HL-60 (cell line): ENCODE measurements around the gene NCBP3.

Experiments
- DNase-seq, 2 experiments: peaks; one replicate each; pipeline ENCODE4 v3.0.0-alpha.2; 2010 to 2020; ENCODE audit warnings: low read depth in 1 of 2, low spot score in 1 of 2
- H3K27ac ChIP-seq: fragments of 250-450 bp; sonication (Bioruptor Pico); replicated peaks from 2 replicates; pipeline ENCODE4 v1.5.1; 2020; ENCODE audit warnings: mild to moderate bottlenecking, moderate library complexity
- H3K27me3 ChIP-seq: fragments of 250-450 bp; sonication (Bioruptor Pico); 2 replicates; pipeline ENCODE4 v1.5.1; 2021; ENCODE audit warnings: mild to moderate bottlenecking, moderate library complexity; ENCODE audit not compliant: insufficient read depth, poor library complexity, severe bottlenecking
- H3K4me3 ChIP-seq: replicated peaks from 2 replicates; pipeline ENCODE4 v1.5.1; 2011; ENCODE audit warnings: mild to moderate bottlenecking, control low read depth, low read length; ENCODE audit not compliant: insufficient read depth
- CTCF ChIP-seq: IDR thresholded peaks from one replicate; pipeline ENCODE4 v1.5.1; 2011; ENCODE audit warnings: low read length, control low read depth, inconsistent platforms; ENCODE audit not compliant: insufficient read depth
- GABPA ChIP-seq: IDR thresholded peaks from 2 replicates; pipeline ENCODE4 v1.6.1; 2012; ENCODE audit warnings: low read depth
- POLR2AphosphoS5 ChIP-seq: IDR thresholded peaks from 2 replicates; pipeline ENCODE4 v1.6.1; 2012; ENCODE audit warnings: low read depth
- REST ChIP-seq: IDR thresholded peaks from 2 replicates; pipeline ENCODE4 v1.6.1; 2012; ENCODE audit warnings: low read depth; ENCODE audit not compliant: insufficient replicate concordance
- SPI1 ChIP-seq: IDR thresholded peaks from 2 replicates; pipeline ENCODE4 v1.6.1; 2012; ENCODE audit warnings: low read depth, mild to moderate bottlenecking, borderline replicate concordance

The NCBP3 gene

GRCh38 chr17:3884188-3884587, 38.1 kb upstream of the NCBP3 start:
- Histone ChIP-seq H3K27ac (no peak overlapping the region), H3K4me3 (no peak overlapping the region), H3K27me3 (no peaks in the 10 kb centered on the region)
- DNase-seq: no peak
- TF ChIP-seq SPI1 (no peak), REST (no peak), GABPA (no peak), CTCF (no peak), POLR2AphosphoS5 (no peak)

GRCh38 chr17:3882276-3882675, 36.2 kb upstream of the NCBP3 start:
- no peak overlapping the region for H3K4me3 ChIP-seq
- no peaks in the 10 kb centered on the region for H3K27me3 ChIP-seq
- no peak for TF ChIP-seq CTCF
- no peak for TF ChIP-seq GABPA
- TF ChIP-seq POLR2AphosphoS5: no peak
- TF ChIP-seq SPI1: no peak
- no peak for TF ChIP-seq REST
- no peak overlapping the region for H3K27ac ChIP-seq
- no peak for DNase-seq

GRCh38 chr17:3880983-3881382, 34.9 kb upstream of the NCBP3 start:
- DNase-seq: no peak
- Histone ChIP-seq H3K4me3 (no peak overlapping the region), H3K27ac (no peak overlapping the region), H3K27me3 (no peaks in the 10 kb centered on the region)
- TF ChIP-seq REST (no peak), POLR2AphosphoS5 (no peak)
